Left forelimb (tissue), 1 donor: ENCODE data around the gene FBXO21.
"Not testable (repeated sequence)": the region's sequence is repeated elsewhere in the genome, so short reads cannot be mapped to it uniquely, and the experiment has no call there.

Experiments used
- DNase-seq: peaks from one replicate; pipeline ENCODE4 v3.0.0-alpha.2; 2018; ENCODE audit warnings: low spot score

Gene FBXO21

GRCh38 chr12:117104003-117104402 is 86.3 kb downstream of the FBXO21 start:
- not testable (repeated sequence) for DNase-seq

DNA sequence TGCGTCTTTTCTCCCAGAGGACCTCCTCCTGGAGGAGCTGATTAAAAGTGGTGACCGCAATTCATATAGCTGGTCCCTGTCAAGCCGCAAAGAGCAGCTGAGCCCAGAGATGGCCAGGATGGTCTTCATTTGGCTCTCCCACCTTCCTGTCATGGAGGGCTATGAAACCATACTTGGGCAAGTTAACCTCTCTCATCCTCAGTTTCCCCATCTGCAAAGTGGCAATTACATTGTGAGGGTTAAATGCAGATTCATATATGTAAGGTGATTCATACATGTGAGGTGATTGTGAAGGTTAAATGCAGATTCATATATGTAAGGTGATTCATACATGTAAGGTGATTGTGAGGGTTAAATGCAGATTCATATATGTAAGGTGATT is 87.5 kb downstream of the FBXO21 start:
- no peak for DNase-seq

GRCh38 chr12:117101953-117102799 is 88.1 kb downstream of the FBXO21 start:
- no peak for DNase-seq

DNA sequence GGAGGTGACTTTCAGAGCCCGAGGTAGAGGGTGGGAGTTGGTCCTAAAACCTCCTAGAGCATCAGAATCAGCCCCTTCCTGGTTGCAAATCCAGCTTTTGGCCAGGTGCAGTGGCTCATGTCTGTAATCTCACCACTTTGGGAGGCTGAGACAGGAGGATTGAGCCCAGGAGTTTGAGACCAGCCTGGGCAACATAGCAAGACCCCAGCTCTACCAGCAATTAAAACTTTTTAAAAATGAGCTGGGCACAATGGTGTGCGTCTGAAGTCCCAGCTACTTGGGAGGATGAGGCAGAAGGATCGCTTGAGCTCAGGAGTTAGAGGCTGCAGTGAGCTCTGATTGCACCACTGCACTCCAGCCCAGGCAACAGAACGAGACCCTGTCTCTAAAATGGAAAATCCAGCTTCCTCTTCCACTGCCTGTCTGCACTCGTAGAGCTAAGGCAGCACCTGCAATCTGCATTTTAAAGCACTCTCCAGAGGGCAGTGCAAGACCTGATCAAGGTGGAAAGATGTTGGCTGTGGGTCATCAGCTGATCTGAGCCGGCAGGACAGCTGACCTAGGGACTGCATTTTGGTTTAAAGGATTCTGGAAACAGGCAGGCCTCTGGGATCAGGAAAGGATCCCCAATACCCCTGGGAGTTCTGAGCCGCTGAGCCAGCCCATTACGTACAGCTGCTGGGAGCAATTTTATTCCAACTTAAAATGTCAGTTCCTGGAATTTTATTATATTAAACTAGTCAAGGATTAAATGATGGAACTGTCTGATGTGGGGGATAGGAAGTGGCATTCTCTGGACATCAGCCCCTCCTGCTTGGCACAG is 89.2 kb downstream of the FBXO21 start:
- DNase-seq, result no peak

DNA sequence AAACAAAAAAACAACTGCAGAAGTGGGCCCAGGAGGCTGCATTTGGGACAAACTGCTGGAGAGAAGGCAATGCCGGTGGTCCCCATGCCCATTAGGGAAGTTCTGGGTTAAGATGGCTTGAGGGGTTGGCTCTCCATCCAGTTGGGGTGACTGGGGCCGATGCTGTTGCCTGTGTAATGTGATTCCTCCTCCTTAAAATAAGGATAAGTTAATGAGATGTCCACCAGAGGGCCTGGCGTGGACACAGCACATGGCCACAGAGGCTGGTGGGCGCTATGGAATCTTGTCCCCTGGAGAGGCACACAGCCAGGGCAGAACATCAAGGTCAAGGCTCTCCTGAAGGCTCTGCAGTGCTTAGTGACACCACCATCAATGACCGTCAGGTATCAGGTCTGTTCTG is 90.0 kb downstream of the FBXO21 start:
- DNase-seq, result no peak

- no peak for DNase-seq
These were observed 91.7 kb downstream of the FBXO21 start for GRCh38 chr12:117098361-117099217.

GRCh38 chr12:117098024-117098360 is 92.3 kb downstream of the FBXO21 start:
- no peak for DNase-seq

- DNase-seq, result no peak
These were observed 93.1 kb downstream of the FBXO21 start for GRCh38 chr12:117097159-117097558.

- no peak for DNase-seq
These were observed 93.7 kb downstream of the FBXO21 start for GRCh38 chr12:117096501-117097042.

GRCh38 chr12:117095191-117095590 is 95.1 kb downstream of the FBXO21 start:
- not testable (repeated sequence) for DNase-seq

DNA sequence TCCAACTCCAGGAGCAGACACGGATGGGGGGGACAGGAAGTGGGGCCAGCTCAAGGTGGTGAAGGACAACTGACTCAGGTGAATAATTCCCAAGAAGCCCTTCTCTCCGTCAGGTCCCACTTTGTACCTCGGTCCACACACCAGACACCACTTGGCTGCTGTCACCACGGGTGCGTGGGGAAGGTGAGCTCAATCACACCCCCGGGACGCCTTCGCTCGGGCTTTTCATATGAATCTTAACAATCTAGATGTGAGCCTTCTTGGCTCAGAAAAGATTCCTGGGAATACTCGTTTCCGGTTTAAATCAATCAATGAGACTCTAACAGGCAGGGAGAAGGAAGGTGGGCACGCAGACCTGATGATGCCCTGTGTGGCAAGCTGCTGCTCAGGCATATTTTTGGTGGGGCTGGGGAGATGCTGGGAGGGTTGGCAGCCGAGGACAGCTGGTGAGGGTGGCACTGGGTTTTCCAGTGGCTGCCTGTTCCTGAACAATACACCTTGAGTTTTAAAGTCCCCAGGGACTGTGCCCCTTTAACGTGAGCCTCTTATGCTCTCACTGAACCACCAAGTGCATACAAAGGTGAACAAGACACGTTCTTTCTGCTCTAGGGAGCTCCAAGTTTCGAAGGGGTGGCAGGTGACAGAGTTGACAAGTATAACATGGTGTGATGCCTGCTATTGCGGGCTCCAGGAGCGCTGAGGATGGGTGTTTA is 96.2 kb downstream of the FBXO21 start:
- no peak for DNase-seq

- DNase-seq, result no peak
These were observed 96.8 kb downstream of the FBXO21 start for GRCh38 chr12:117093431-117093830.

DNA sequence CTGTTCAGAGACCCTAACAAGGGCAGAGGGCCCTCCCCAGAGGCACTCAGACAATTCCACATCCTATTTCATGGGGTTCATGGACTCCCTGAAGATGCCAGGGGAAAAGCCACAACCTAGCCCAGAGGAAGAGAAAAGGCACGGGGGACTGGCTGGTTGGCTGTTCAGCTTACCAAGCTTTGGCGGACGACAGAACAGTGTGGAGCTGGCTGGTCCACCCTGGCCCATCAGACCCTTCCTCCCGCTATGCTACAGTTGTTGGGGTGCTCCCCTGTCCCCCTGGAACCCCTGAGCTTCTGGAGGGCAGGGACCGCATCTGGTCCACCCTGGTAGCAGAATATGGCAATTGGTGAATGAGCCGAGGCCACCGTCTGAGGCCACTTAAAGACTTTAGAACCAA is 97.4 kb downstream of the FBXO21 start:
- no peak for DNase-seq

GRCh38 chr12:117092511-117092780 is 97.8 kb downstream of the FBXO21 start:
- DNase-seq, result no peak
